Heart left ventricle (tissue), 16 donors: ENCODE data around the gene VPS13C. TPM values are rescaled to one million over a fixed set of nuclear protein-coding genes. Genes with fewer than 3 reads are reported as not detected.

Experiments used
- ATAC-seq, 4 donors: fragments of 200-7000 bp; cut with Tn5 transposase; one replicate each; pipeline ENCODE4 v1.9.1; 2020 to 2022; ENCODE audit warnings: moderate library complexity in 4 of 4, mild to moderate bottlenecking in 3 of 4, moderate number of reproducible peaks in 1 of 4
- DNase-seq, 5 donors: peaks; one replicate each; pipeline ENCODE4 v3.0.0-alpha.2; 2020
- H3K27ac ChIP-seq, 12 donors: fragments of 200-600 bp; sonication (generic) in 4 of 12; one replicate each; pipeline versions ENCODE4 v1.5.0 to v1.8.0; 2016 to 2022; ENCODE audit warnings: mild to moderate bottlenecking in 2 of 12
- H3K27me3 ChIP-seq, 9 donors: fragments of 200-600 bp; sonication (generic) in 2 of 9; one replicate each; pipeline versions ENCODE4 v1.5.1 to v1.8.0; 2016 to 2022; ENCODE audit warnings: mild to moderate bottlenecking in 3 of 9
- H3K36me3 ChIP-seq, 9 donors: fragments of 200-600 bp; sonication (generic) in 2 of 9; one replicate each; pipeline versions ENCODE4 v1.5.0 to v1.8.0; 2018 to 2022; ENCODE audit warnings: mild to moderate bottlenecking in 2 of 9
- H3K4me1 ChIP-seq, 12 donors: fragments of 200-600 bp; sonication (generic) in 4 of 12; one replicate each; pipeline versions ENCODE4 v1.5.0 to v1.8.0; 2016 to 2022; ENCODE audit warnings: mild to moderate bottlenecking in 3 of 12
- H3K4me3 ChIP-seq, 12 donors: fragments of 200-600 bp; sonication (generic) in 4 of 12; one replicate each; pipeline versions ENCODE4 v1.5.0 to v1.8.0; 2017 to 2022; ENCODE audit warnings: mild to moderate bottlenecking in 9 of 12, moderate library complexity in 4 of 12
- H3K9me3 ChIP-seq, 12 donors: fragments of 200-600 bp; sonication (generic) in 4 of 12; one replicate each; pipeline versions ENCODE4 v1.5.0 to v1.8.0; 2016 to 2022; ENCODE audit warnings: mild to moderate bottlenecking in 1 of 12
- CTCF ChIP-seq, 12 donors: fragments of 200-600 bp; sonication (generic) in 4 of 12; IDR thresholded peaks; one replicate each; pipeline versions ENCODE4 v1.5.0 to v1.8.0; 2018 to 2022; ENCODE audit warnings: antibody characterized with exemption in 12 of 12, mild to moderate bottlenecking in 5 of 12
- POLR2A ChIP-seq, 2 donors: fragments of 450-650 bp; IDR thresholded peaks; one replicate each; pipeline ENCODE4 v1.6.1; 2017; ENCODE audit warnings: antibody characterized with exemption in 2 of 2, mild to moderate bottlenecking in 2 of 2, moderate library complexity in 2 of 2
- WGBS, 4 donors: extraction: QIAGEN DNeasy Blood & Tissue Kit in 2 of 4; methylation state at CpG; one replicate each; pipeline versions ENCODE4 v1.1.5 to v1.1.7; 2013 to 2018; 5-methylcytosine and 5-hydroxymethylcytosine counted together
- intact Hi-C, 10 donors: fragments of 100-400 bp; cut with DNase I; formaldehyde crosslinking; loops; one replicate each; pipeline versions ENCODE4 v1.11.1 to v1.14.2; 2022
- polyA plus RNA-seq, 2 donors: library from polyadenylated mRNA; stranded (reverse); fragments of 200-250 nt; gene quantifications; one replicate each; pipeline ENCODE4 v1.2.3, GENCODE V29; 2013
- total RNA-seq, 9 donors: library from RNA; depleted of rRNA in 2 of 9; stranded (reverse); fragments of >200 nt in 2 of 9; fragmentation: NEBNext Ultra II Directional in 3 of 9; extraction: Animal tissue kit (Norgen Biotek cat#: 25700) in 3 of 9; gene quantifications; one replicate each; pipeline versions ENCODE4 v1.1.0 to v1.2.4, GENCODE V29; 2016 to 2023
- donor health status: ischemic (EF 13 %, LVEDD 7.1; RV severe dilation, severe dysfunction).
- donor health status: healthy with polysubstance abuse.
- donor health status: DM: no; HTN: yes; CAD: no.
- donor health status: DM: no; HTN: no; CAD: no.
- donor health status: ischemic (EF 25% LVEDD 6.9; RV normal size, moderate dysfunction).
- donor health status: ischemic (EF 25% LVEDD 5.7; RV mildly dilated, moderate dysfunction).
- donor health status: healthy.
- donor health status: DM: yes; HTN: yes; CAD: no.
- donor health status: ischemic (EF 35%, LVEDD 5.7; RV mildly dilated, moderate dysfunction).
- donor health status: nonischemic (EF 11% LVEDD 7.7; RV severe dilation, severe dysfunction).
- donor health status: DM: yes; HTN: yes; CAD: no.
- donor health status: PGD.
- donor health status: ischemic (EF 29% LVEDD 5.4; RV normal size, mild dysfunction).
- donor health status: nonischemic (EF 23%, LVEDD 6.1; RV moderate dilation, normal function).

The VPS13C gene
- total and polyA plus RNA-seq, 11 donors: 9.8 to 70.1 (median 36.5) TPM

DNA sequence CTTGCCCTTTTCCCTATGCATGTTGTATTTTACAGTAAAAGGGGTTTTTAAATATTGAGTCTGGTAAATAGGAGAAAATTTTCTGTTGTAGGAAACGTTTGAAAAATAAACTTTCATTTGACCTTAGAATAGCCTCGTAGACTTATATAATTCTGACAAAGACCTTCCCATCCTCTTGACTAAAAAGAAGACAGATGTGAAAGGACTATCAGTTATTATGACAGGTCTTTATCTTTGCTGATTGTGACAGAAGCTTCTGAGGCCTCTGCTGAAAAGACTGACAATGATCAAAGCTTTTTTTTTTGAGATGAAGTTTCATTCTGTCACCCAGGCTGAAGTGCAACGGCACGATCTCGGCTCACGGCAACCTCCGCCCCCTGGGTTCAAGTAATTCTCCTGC, 30.7 kb upstream of the VPS13C start:
- ATAC-seq (no peak), DNase-seq (no peak)
- Histone ChIP-seq H3K9me3 (no peaks in the 10 kb centered on the region), H3K27me3 (no peaks in the 10 kb centered on the region), H3K4me3 (no peak overlapping the region), H3K4me1 (peaks cover 0 to 10% (median 3%) of the 10 kb centered on the region in 12 donors), H3K36me3 (no peaks in the 10 kb centered on the region), H3K27ac (no peak overlapping the region)
- intact Hi-C loops: no loop called here
- WGBS, 4 donors: 78 to 86% (median 80%) methylated on average over 7 of the region's 7 CpGs
- TF ChIP-seq POLR2A (IDR thresholded peaks at IDR 0.05): no peak
- no peak for TF ChIP-seq CTCF (IDR thresholded peaks at IDR 0.05)

- H3K4me3 ChIP-seq: no peak overlapping the region
- H3K36me3 ChIP-seq: no peaks in the 10 kb centered on the region
- ATAC-seq: no peak
- no peaks in the 10 kb centered on the region for H3K27me3 ChIP-seq
- no peak for DNase-seq
- peaks cover 0 to 10% (median 3%) of the 10 kb centered on the region in 12 donors for H3K4me1 ChIP-seq
- intact Hi-C loops: loop anchor here in 2 of 10 donors (10.0 kb wide), 2 partner anchors 65 to 165 kb away; no protein-coding TSS in a partner anchor
- no peak for TF ChIP-seq POLR2A (IDR thresholded peaks at IDR 0.05)
- no peak for TF ChIP-seq CTCF (IDR thresholded peaks at IDR 0.05)
- 55 to 67% (median 59%) methylated on average over 2 of the region's 2 CpGs for WGBS, 4 donors
- H3K27ac ChIP-seq: no peak overlapping the region
- no peaks in the 10 kb centered on the region for H3K9me3 ChIP-seq
Observed at GRCh38 chr15:62089616-62090015, 29.4 kb upstream of the VPS13C start.

DNA sequence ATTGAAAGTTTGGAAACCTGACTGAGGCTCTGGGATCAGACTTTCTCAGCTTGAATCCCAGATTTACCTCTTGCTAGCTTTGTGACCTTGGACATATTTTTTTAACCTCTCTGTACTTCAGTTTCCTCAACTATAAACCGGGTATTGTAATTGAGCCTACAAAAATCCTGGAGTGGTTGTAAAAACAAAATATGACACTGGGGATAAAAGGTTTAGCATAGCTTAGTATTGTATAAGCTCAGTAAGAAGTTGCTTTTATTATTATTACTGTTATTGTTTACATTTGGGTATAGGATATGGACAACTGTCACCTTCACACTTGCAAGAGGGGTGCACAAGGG, 28.1 kb upstream of the VPS13C start:
- ATAC-seq: no peak
- TF ChIP-seq CTCF (IDR thresholded peaks at IDR 0.05): no peak
- TF ChIP-seq POLR2A (IDR thresholded peaks at IDR 0.05): no peak
- intact Hi-C loops: loop anchor here in 2 of 10 donors (10.0 kb wide), 2 partner anchors 64 to 166 kb away; no protein-coding TSS in a partner anchor

DNA sequence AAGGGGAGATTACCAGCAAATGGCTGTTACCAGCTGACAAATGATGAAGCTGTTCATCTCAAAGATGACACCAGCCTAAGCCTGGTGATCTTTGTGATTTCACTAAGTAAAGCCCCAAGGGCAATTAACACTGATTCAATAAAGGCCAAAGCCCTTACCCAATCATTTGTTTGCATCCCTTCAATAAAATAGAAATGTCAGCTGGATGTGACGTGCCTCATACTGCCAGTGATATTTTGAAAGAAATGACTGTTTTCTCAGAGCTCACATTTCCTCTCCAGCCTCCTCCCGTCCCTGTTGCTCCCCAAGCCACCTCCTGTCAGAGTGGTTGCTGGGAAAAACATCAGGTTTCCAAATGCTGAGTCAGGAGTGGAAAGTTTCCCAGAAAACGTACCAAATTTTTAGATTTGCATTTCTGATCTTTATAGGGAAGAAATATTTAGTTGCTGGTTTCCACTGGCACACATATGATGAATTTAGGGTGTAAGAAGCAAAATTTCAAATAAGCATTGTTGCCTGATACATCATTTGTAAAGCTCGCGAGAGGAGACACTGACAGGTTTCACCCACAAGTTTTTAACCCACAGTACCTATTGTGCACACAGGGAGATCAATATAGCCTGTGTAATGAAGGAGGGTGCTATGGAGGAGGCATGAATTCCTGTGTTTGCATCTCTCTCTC, 27.6 kb upstream of the VPS13C start:
- Histone ChIP-seq H3K27ac (peak overlapping the region in 2 of 12 donors; percentile 1 to 30), H3K9me3 (no peaks in the 10 kb centered on the region), H3K27me3 (no peaks in the 10 kb centered on the region), H3K4me1 (peaks cover 0 to 10% (median 3%) of the 10 kb centered on the region in 12 donors), H3K36me3 (no peaks in the 10 kb centered on the region), H3K4me3 (no peak overlapping the region)
- 40 to 59% (median 50%) methylated on average over 5 of the region's 5 CpGs for WGBS, 4 donors
- TF ChIP-seq CTCF (IDR thresholded peaks at IDR 0.05) (no peak), POLR2A (IDR thresholded peaks at IDR 0.05) (no peak)
- DNase-seq (no peak), ATAC-seq (peak in 3 of 4 donors; percentile 48 to 68 (median 59))
- intact Hi-C loops: loop anchor here in 2 of 10 donors (10.0 kb wide), 2 partner anchors 63 to 167 kb away; no protein-coding TSS in a partner anchor

More for the DNA sequence above, 28.1 kb upstream of the VPS13C start:
- WGBS, 4 donors: 51 to 66% (median 59%) methylated on average over 1 of the region's 1 CpG
- Histone ChIP-seq H3K27ac (no peak overlapping the region), H3K36me3 (no peaks in the 10 kb centered on the region), H3K4me3 (no peak overlapping the region), H3K27me3 (no peaks in the 10 kb centered on the region), H3K9me3 (no peaks in the 10 kb centered on the region), H3K4me1 (peaks cover 0 to 10% (median 3%) of the 10 kb centered on the region in 12 donors)
- DNase-seq: no peak
